ENCODE results near the gene CPAMD8. TPM values are rescaled to one million over a fixed set of nuclear protein-coding genes. Genes with fewer than 3 reads are reported as not detected.
A peak's percentile ranks its signal among the peaks of the same experiment; 100 is the strongest.

CPAMD8 gene
- total and polyA plus RNA-seq, 9 of the 15 experiments (the other 6 are each of a cell fraction or from before 2014, with no cell fraction given): 0.20 to 2.1 (median 1.3) TPM

DNA sequence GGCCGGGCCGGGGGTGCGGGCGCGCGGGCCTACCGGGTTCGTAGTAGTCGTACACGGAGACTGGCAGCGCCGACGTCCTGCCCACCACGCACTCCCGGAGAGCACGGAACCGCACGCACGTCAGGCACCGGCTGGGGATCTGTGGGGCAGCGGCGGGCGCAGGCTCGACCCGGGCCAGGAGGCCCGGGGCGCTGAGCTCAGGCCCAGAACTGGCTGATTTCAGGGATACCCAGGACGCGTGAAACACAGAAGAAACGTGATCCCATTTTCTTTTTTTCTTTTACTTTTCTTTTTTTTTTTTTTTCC, 128.8 kb downstream of the CPAMD8 start (continued):
- TF ChIP-seq L3MBTL2 (IDR thresholded peaks at IDR 0.05) (peak; percentile 47), CHD2 (IDR thresholded peaks at IDR 0.05; ENCODE audit: low read depth, low read length) (no peak), ZKSCAN1 (IDR thresholded peaks at IDR 0.05; ENCODE audit: low read depth, low read length) (no peak), KAT2B (IDR thresholded peaks at IDR 0.05; ENCODE audit: low read depth, low read length) (no peak), SMAD3 (CRISPR knock-in tag; conservative IDR thresholded peaks at IDR 0.05) (no peak), TSC22D4 (tag; IDR thresholded peaks at IDR 0.05) (no peak), RBM22 (IDR thresholded peaks at IDR 0.05; ENCODE audit: low read depth, low read length, poor library complexity, severe bottlenecking) (peak; percentile 53), HDAC2 (IDR thresholded peaks at IDR 0.05) (no peak), ETV6 (IDR thresholded peaks at IDR 0.05; ENCODE audit: borderline replicate concordance in 1 of 2, low read depth in 2 of 2, low read length in 1 of 2) (no peak), ETV6 (CRISPR knock-in tag; IDR thresholded peaks at IDR 0.05; ENCODE audit: borderline replicate concordance) (no peak), ZNF134 (CRISPR knock-in tag; conservative IDR thresholded peaks at IDR 0.05) (no peak), NFIC (IDR thresholded peaks at IDR 0.05) (peak; percentile 23; the same call in 1 of the 2 replicates), SAP30 (IDR thresholded peaks at IDR 0.05; ENCODE audit: borderline replicate concordance, insufficient read depth, low read depth, low read length, poor library complexity, severe bottlenecking) (no peak), RBBP5 (IDR thresholded peaks at IDR 0.05; ENCODE audit: borderline replicate concordance, insufficient read depth, low read length, poor library complexity, severe bottlenecking) (no peak), TAF9B (IDR thresholded peaks at IDR 0.05; ENCODE audit: partially characterized antibody) (no peak), RNF2 (IDR thresholded peaks at IDR 0.05) (no peak), TAF15 (IDR thresholded peaks at IDR 0.05; ENCODE audit: low read depth, low read length) (no peak), MEIS2 (IDR thresholded peaks at IDR 0.05; ENCODE audit: partially characterized antibody) (no peak), HDAC8 (tag; IDR thresholded peaks at IDR 0.05) (no peak), SMAD1 (IDR thresholded peaks at IDR 0.05; ENCODE audit: low read depth, low read length, partially characterized antibody) (no peak), ZNF143 (CRISPR knock-in tag; IDR thresholded peaks at IDR 0.05) (no peak), MTF1 (CRISPR knock-in tag; IDR thresholded peaks at IDR 0.05; ENCODE audit: borderline replicate concordance) (no peak)
- TF ChIP-seq, protein P1, sequence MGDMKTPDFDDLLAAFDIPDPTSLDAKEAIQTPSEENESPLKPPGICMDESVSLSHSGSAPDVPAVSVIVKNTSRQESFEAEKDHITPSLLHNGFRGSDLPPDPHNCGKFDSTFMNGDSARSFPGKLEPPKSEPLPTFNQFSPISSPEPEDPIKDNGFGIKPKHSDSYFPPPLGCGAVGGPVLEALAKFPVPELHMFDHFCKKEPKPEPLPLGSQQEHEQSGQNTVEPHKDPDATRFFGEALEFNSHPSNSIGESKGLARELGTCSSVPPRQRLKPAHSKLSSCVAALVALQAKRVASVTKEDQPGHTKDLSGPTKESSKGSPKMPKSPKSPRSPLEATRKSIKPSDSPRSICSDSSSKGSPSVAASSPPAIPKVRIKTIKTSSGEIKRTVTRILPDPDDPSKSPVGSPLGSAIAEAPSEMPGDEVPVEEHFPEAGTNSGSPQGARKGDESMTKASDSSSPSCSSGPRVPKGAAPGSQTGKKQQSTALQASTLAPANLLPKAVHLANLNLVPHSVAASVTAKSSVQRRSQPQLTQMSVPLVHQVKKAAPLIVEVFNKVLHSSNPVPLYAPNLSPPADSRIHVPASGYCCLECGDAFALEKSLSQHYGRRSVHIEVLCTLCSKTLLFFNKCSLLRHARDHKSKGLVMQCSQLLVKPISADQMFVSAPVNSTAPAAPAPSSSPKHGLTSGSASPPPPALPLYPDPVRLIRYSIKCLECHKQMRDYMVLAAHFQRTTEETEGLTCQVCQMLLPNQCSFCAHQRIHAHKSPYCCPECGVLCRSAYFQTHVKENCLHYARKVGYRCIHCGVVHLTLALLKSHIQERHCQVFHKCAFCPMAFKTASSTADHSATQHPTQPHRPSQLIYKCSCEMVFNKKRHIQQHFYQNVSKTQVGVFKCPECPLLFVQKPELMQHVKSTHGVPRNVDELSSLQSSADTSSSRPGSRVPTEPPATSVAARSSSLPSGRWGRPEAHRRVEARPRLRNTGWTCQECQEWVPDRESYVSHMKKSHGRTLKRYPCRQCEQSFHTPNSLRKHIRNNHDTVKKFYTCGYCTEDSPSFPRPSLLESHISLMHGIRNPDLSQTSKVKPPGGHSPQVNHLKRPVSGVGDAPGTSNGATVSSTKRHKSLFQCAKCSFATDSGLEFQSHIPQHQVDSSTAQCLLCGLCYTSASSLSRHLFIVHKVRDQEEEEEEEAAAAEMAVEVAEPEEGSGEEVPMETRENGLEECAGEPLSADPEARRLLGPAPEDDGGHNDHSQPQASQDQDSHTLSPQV (IDR thresholded peaks at IDR 0.05): peak; percentile 84
- TF ChIP-seq, protein P2, sequence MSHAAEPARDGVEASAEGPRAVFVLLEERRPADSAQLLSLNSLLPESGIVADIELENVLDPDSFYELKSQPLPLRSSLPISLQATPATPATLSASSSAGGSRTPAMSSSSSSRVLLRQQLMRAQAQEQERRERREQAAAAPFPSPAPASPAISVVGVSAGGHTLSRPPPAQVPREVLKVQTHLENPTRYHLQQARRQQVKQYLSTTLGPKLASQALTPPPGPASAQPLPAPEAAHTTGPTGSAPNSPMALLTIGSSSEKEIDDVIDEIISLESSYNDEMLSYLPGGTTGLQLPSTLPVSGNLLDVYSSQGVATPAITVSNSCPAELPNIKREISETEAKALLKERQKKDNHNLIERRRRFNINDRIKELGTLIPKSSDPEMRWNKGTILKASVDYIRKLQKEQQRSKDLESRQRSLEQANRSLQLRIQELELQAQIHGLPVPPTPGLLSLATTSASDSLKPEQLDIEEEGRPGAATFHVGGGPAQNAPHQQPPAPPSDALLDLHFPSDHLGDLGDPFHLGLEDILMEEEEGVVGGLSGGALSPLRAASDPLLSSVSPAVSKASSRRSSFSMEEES (CRISPR knock-in tag; IDR thresholded peaks at IDR 0.05): no peak
- TF ChIP-seq, protein P3, sequence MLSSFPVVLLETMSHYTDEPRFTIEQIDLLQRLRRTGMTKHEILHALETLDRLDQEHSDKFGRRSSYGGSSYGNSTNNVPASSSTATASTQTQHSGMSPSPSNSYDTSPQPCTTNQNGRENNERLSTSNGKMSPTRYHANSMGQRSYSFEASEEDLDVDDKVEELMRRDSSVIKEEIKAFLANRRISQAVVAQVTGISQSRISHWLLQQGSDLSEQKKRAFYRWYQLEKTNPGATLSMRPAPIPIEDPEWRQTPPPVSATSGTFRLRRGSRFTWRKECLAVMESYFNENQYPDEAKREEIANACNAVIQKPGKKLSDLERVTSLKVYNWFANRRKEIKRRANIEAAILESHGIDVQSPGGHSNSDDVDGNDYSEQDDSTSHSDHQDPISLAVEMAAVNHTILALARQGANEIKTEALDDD (IDR thresholded peaks at IDR 0.05): no peak
